HG03432 (cell line): ENCODE results near the gene ATP6V0E1.

Source experiments
- ATAC-seq: cut with Tn5 transposase; IDR thresholded peaks from one replicate; pipeline ENCODE4 v1.9.1; 2021; ENCODE audit warnings: mild to moderate bottlenecking, moderate library complexity; ENCODE audit not compliant: unreplicated experiment

The ATP6V0E1 gene

GRCh38 chr5:172983542-172984243 is at the start of gene ATP6V0E1:
Gene ATP6V0E1, plus strand, starts transcription at chr5:172983771. Its CDS starts 90 bp downstream, at chr5:172983861.
- ATAC-seq, result peak; percentile 94

- no peak for ATAC-seq
Measured at GRCh38 chr5:172935096-172935495, 48.5 kb upstream of the ATP6V0E1 start.

GRCh38 chr5:172936401-172936800 is 47.2 kb upstream of the ATP6V0E1 start:
- no peak for ATAC-seq

- ATAC-seq, result no peak
Measured at GRCh38 chr5:172939071-172939470, 44.5 kb upstream of the ATP6V0E1 start.

DNA sequence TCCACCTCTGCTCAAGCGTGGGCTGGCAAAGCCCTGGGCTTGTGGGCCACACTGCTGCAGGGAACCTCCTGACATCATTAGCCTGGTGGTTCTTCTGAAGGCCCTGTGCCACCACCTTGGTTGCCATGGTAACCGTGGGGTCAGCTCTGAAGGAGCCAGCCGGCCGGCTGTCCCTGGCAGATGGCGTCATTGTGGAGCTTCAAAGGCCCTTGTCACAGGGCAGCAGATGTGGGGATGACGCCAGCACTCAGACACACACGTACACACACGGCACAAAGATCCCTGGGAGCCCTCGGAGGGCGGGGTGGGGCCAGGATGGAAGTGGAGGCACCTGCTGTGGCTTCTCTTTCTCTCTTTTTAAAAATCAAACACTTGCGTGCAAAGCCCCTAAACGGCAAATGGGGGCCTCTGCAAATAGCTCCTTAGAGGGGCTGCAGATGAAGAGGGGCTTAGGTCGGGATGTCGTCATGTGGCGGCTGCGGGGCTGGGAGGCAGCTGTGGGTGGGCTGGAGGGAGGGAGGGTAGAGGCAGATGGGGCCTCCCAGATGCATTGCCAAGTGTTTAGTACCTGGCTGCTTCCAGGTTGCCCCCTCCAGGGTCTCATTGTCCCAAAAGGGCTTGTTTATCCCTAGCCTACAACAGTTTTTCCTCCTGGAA is 43.8 kb upstream of the ATP6V0E1 start:
- ATAC-seq, result no peak

GRCh38 chr5:172940268-172941066 is 43.1 kb upstream of the ATP6V0E1 start:
- no peak for ATAC-seq

DNA sequence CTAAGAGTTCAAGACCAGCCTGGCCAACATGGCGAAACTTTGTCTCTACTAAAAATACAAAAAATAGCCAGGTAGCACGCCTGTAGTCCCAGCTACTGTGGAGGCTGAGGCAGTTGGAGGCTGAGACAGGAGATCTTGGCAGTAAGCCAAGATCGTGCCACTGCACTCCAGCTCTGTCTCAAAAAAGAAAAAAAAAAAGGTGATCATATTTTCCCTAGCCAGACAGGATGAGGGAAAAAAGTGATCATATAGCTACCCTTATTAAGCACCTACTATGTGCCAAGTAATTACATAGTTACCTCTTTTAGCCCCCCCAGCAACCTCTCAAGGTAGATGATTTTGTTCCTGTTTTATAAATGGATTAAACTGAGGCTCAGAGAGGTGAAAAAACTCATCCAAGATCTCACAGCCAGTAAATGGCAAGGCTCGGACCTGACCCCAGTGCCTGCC is 42.5 kb upstream of the ATP6V0E1 start:
- ATAC-seq, result no peak

- no peak for ATAC-seq
Measured at GRCh38 chr5:172942556-172942955, 41.0 kb upstream of the ATP6V0E1 start.

GRCh38 chr5:172943283-172943841 is 40.2 kb upstream of the ATP6V0E1 start:
- no peak for ATAC-seq

GRCh38 chr5:172943906-172944305 is 39.7 kb upstream of the ATP6V0E1 start:
- no peak for ATAC-seq

GRCh38 chr5:172944741-172945140 is 38.8 kb upstream of the ATP6V0E1 start:
- no peak for ATAC-seq

DNA sequence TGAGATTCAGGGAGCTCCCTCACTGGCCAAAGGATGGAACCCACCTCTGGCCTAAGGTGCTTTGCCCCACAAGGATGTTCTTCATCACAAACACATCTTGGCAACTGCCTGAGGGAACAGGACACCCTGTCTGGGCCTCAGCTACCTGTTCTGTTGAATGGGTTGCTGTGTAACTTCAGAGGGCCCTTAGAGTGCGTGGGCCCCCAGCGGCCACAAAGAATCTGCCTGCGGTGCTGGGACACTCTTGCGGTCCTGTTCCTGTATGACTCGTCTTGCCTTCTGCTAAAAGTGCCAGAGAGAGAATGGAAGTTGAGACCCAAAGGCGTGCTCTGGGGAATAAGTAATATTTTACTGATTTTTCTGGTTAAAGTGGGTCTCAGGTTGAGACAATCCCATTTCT is 38.4 kb upstream of the ATP6V0E1 start:
- no peak for ATAC-seq

- ATAC-seq, result no peak
Measured at GRCh38 chr5:172946146-172946545, 37.4 kb upstream of the ATP6V0E1 start.

- no peak for ATAC-seq
Measured at GRCh38 chr5:172949426-172949825, 34.1 kb upstream of the ATP6V0E1 start.

GRCh38 chr5:172950176-172950965 is 33.2 kb upstream of the ATP6V0E1 start:
- ATAC-seq, result no peak

GRCh38 chr5:172951371-172952033 is 32.1 kb upstream of the ATP6V0E1 start:
- no peak for ATAC-seq

GRCh38 chr5:172952034-172952511 is 31.5 kb upstream of the ATP6V0E1 start:
- no peak for ATAC-seq

- ATAC-seq, result no peak
Measured at GRCh38 chr5:172953776-172954675, 29.5 kb upstream of the ATP6V0E1 start.

DNA sequence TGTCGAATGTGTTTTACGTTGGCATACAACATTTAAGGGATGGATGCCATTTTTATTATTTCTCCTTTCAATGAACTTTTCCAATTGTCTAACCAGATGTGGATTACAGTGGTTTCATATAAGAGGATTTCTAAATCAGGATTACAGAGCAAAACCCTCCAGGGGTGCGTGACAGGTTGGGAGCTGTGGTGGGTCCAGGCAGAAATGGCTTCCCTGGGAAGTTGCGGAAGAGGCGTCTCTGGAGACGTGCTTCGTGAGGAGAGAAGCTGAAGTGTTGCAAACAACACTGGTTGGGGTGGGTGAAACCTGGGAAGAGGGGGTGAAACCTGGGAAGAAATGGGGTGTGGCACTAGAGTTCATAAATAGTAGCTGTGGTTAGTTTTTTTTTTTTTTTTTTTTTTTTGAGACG is 28.8 kb upstream of the ATP6V0E1 start:
- no peak for ATAC-seq
